Cardiac septum (tissue), 1 donor: ENCODE results near the gene GATM. TPM values are rescaled to one million over a fixed set of nuclear protein-coding genes. Genes with fewer than 3 reads are reported as not detected.

ENCODE experiments used
- DNase-seq: peaks from one replicate; pipeline ENCODE4 v3.0.0-alpha.2; 2020; ENCODE audit warnings: low spot score
- intact Hi-C: fragments of 100-400 bp; cut with DNase I; formaldehyde crosslinking; loops from one replicate; pipeline ENCODE4 v1.14.0; 2022
- total RNA-seq: library from RNA; stranded (reverse); fragmentation: NEBNext Ultra II Directional; extraction: Animal tissue kit (Norgen Biotek cat#: 25700); gene quantifications from one replicate; pipeline ENCODE4 v1.2.1, GENCODE V29; 2021
- donor health status: DM: no; HTN: no; CAD: no.

The GATM gene
- total RNA-seq, 1 donor from 2014 or later = 40.0 TPM

DNA sequence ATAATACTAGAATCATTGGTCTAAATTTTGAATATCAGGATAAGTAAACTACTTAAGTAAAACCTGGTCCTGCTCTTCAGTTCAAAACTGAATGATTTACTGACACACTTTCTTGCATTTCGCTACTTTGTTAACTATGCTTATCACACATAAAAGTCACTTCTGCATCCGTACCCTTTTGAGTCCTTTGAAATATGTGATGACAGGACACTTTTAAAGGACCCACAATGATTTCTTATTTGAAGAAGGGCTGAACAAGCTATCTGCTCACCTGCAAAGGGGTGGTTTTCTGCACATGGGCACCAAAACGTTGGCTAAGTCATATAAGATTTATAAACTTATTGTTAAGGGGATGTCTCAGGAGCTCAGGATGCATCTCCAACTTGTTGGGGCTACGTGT is 15.0 kb downstream of the GATM start:
- no peak for DNase-seq
- intact Hi-C loops = no loop called here

DNA sequence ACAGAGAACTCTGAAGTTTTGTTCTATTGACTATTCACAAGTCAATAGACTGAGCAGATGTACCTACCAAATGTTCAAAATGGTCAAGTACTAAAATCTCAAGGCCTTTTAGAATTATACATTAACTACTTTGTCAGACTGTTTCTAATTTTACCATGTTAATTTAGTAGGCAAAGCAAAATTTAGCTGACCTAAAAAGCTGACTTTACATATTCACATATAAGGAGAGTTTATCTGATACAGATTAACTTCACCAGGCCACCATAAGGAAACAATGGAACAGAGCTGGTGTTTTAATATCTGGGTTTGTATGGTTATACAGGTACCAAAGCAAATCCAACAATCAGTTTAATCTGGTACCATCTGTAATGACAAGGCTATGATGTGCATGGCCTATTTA is 15.9 kb downstream of the GATM start:
- no peak for DNase-seq
- intact Hi-C loops = no loop called here

DNA sequence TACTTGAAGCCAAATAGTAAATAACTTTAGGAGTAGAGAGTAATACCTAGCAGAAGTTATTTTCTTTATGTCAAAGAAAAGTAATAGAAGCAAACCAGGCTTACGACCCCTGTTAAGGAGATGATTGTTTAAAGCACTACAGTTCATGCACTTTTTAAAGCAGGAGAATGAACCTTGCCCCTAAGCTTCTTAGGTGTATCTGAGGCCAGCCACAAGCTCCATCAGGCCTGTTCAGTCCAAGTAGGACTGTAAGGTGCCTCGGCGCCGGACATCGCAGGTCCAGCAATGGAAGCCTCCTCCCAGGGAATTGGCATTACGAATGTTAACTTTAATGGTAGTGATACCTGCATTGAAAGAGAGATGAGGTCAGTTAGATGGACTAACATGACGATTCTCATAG is 16.5 kb downstream of the GATM start:
- no peak for DNase-seq
- intact Hi-C loops = no loop called here

DNA sequence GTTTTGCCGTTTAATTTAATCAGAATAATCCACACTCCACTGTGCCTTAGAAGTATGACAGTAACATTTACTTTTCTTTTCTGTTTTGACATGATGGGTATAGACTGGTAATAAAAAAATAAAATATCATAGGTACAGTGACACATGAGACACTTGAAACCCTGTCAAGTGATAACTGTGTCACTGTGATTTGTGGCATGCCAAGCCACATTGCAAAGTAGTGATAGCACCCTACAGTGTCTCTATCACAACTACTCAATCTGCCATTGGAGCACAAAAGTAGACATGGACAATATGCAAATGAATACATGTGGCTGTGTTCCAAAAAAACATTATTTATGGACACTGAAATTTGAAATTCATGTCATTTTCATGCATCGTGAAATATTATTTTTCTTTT is 22.5 kb downstream of the GATM start:
- no peak for DNase-seq
- intact Hi-C loops = no loop called here

GRCh38 chr15:45354711-45355110 is 23.6 kb downstream of the GATM start:
- no peak for DNase-seq
- intact Hi-C loops = no loop called here

DNA sequence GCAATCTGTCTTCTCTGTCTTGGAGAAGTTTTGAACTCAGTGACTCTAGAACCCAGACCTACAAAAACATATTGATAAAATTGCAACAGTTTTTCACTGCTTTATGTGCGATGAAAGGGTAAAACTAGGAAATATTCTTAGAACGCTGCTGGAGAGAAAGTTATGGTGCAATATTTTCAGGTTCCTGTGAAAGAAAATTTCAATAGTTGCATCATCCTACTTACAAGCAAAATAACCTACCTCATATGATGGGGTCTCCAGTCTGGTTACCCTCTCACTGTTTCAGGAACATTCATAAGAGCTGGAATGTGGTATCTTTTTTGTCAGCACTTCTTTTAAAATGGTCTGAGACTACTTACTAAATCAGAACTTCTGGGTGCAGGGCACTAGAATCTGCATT is 27.1 kb downstream of the GATM start:
- no peak for DNase-seq
- intact Hi-C loops = no loop called here

- DNase-seq = no peak
- intact Hi-C loops = no loop called here
Measured at GRCh38 chr15:45349623-45350022, 28.7 kb downstream of the GATM start.

DNA sequence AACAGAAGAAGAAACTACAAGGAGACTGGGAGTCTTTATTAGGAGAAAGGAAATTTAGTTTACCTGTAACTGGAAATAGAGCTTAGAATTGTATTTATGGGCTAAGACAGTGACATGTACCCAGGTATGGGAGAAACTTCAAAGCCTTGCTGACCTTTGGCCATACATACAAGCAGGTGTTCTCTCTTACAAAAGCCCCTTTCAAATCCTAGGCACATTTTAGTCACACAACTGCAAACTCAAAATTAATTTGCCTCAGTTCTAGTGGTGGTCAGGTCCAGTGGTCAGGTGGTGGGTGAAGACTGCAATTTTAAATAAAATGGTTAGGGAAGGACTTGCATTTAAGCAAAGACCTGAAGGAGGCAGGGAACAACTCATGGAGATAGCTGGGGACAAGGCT is 30.4 kb downstream of the GATM start:
- intact Hi-C loops = no loop called here
- no peak for DNase-seq

DNA sequence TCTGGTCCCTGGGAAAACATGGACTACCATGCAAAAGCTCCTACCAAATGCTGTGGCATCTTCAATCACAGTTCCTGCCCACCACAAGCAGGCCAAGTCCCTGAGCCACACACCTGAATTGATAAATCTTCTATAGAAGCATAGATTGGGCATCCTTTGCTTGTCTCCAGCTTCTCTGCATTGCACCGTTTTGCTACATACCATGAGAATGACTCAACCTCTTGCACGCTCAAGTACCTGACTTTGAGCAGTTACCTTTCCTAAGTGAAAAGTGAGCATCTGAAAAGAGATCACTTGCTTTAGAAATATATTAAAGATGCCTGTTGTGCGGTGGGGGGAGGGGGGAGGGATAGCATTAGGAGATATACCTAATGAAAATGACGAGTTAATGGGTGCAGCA is 31.3 kb downstream of the GATM start:
- intact Hi-C loops = no loop called here
- no peak for DNase-seq

- intact Hi-C loops = no loop called here
- DNase-seq = no peak
Measured at GRCh38 chr15:45346381-45346780, 32.0 kb downstream of the GATM start.

DNA sequence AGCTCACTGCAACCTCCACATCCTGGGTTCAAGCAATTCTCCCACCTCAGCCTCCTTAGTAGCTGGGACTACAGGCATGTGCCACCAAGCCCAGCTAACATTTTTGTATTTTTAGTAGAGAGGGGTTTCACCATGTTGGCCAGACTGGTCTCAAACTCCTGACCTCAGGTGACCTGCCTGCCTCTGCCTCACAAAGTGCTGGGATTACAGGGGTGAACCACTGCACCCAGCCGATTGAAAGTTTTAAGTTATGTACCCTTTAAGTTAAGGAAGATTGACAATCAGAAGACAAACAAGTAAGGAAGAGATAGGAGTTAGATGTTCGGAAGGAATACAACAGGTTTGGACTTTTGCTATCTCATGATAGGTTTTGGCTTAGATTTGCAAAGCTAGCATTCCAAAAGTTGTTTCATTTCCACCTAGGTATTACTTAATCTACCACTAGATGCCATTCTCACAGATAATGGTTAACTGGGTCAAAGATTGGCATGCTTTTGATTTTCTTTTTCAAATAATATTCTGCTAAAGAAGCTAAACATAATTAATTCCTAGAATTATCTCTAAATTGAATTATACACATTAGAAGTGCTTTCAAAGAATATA is 35.0 kb downstream of the GATM start:
- intact Hi-C loops = no loop called here
- DNase-seq = no peak

DNA sequence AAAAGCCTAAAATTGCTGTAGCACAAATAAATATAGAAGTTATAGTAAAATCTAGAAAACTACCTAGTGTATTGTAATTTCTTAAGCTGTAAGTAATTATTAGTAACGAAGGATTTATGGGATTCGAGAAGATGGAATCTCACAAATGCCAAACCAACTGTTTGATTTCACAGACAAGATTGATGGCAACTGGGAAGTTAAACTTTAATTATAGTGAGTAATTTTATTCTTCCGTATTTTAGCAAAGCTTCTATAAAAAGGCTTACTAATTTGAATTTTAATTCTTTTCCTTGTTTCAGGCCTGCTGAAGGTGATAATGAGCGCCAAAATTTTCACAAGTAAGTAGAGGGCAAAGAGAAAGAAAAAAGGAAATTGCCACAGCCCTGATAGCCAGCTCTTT is 36.6 kb downstream of the GATM start:
- intact Hi-C loops = no loop called here
- DNase-seq = no peak

DNA sequence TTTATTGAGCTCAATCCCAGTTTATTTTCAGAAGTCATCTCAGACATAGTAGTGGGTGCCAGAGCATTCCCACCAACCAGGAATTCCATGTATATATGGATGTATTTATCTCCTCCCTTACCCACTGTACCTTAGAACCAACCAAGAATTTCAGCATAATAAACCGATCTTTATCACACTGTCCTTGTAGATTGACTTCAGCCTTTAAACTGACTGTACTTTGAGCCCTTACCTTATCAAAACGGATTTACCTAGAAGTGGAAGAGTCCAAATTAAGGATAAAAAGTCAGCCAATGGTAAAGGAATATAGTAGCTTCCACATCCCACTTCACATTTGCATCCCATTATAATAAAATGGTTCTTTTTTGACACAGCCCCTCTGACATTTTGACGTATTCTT is 37.9 kb downstream of the GATM start:
- DNase-seq = no peak
- intact Hi-C loops = no loop called here

- DNase-seq = no peak
- intact Hi-C loops = no loop called here
Measured at GRCh38 chr15:45338417-45338816, 39.9 kb downstream of the GATM start.

DNA sequence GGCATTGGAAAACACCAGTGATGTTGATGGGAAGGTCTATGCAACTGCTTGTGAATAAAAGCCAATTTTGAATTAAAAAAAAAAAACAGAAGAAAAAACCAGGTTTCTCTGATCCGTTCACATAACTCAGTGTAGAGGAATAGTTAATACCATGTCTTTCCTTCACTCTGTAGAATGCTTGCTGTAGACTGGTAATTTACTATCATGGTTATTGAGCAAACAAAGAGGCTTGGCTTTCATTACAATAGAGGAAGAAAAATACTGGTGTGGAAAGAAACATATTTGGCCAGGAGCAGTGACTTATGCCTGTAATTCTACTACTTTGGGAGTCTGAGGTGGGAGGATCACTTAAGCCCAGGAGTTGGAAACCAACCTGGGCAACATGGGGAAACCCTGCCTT is 41.1 kb downstream of the GATM start:
- DNase-seq = no peak
- intact Hi-C loops = no loop called here

DNA sequence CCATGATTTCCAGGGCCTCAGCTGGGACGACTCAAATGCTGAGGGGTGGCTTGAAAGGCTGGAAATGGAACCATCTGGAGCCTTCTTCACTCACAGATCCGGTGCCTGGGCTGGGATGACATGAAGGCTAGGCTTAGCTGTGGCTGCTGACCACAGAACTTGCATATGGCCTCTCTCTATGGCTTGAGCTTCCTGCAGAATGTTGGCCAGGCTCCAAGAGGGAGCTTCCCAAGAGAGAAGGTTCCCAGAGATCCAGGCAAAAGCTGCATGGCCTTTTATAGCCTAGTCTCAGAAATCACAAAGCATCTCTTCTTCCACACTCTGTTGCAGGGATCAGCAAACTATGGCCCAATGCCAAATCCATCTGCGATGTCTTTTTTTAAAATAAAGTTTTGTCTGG is 44.8 kb downstream of the GATM start:
- DNase-seq = no peak
- intact Hi-C loops = loop anchor here (5.0 kb wide), 1 partner anchor 44 kb away; the partner anchor contains the start of gene GATM

GRCh38 chr15:45332694-45333093 is 45.6 kb downstream of the GATM start:
- intact Hi-C loops = loop anchor here (5.0 kb wide), 1 partner anchor 45 kb away; the partner anchor contains the start of gene GATM
- no peak for DNase-seq

- no peak for DNase-seq
- intact Hi-C loops = loop anchor here (5.0 kb wide), 1 partner anchor 45 kb away; the partner anchor contains the start of gene GATM
Measured at GRCh38 chr15:45331972-45332371, 46.4 kb downstream of the GATM start.

GRCh38 chr15:45328663-45329062 is 49.7 kb downstream of the GATM start:
- DNase-seq = no peak
- intact Hi-C loops = no loop called here

DNA sequence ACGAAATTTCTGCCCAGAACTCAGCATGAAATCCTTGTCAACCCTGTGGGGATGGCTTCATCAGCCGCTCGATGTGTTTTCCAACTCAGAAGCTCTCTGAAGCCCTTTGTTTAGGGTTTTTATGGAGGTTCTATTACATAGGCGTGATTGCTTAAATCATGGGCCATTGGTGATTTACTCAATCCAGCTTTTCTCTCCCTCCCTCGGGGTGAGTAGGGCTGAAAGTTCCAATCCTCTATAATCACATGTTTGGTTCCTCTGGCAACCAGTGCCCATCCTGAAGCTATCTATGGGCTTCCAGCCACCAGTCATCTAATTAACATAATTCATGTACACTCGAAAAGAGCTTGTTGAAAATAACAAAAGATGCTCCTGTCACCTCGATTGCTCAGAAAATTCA is 51.6 kb downstream of the GATM start:
- intact Hi-C loops = no loop called here
- no peak for DNase-seq

DNA sequence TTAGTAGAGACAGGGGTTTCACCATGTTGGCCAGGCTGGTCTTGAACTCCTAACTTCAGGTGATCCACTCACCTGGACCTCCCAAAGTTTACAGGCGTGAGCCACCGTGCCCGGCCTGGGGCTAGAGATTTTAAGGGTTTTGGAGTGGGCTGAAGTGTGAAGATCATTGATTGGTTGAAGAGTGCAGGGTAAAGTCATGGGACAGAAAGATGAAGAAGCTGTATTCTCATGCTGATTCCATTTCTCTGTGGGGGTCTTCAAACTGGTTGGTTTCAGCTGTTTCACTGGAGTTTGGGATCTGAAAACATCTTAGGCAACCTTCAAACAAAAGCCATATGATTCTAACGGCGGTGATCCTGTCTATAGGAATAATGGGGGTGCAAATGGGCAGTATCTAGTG is 52.1 kb downstream of the GATM start:
- intact Hi-C loops = no loop called here
- DNase-seq = no peak

GRCh38 chr15:45320581-45321205 is 57.7 kb downstream of the GATM start:
- intact Hi-C loops = no loop called here
- no peak for DNase-seq
